GM10266 (cell line): ENCODE measurements around the gene MRPS27.

Experiments used
- DNase-seq: peaks from one replicate; pipeline ENCODE4 v3.0.0; 2012; ENCODE audit errors: extremely low spot score
- TF ChIP-seq, protein P1 (sequence below): IDR thresholded peaks from 2 replicates; pipeline ENCODE4 v1.5.1; 2012; ENCODE audit warnings: mild to moderate bottlenecking, low read depth; ENCODE audit not compliant: control insufficient read depth, insufficient read depth; ENCODE audit errors: missing control alignments

MRPS27 gene

DNA sequence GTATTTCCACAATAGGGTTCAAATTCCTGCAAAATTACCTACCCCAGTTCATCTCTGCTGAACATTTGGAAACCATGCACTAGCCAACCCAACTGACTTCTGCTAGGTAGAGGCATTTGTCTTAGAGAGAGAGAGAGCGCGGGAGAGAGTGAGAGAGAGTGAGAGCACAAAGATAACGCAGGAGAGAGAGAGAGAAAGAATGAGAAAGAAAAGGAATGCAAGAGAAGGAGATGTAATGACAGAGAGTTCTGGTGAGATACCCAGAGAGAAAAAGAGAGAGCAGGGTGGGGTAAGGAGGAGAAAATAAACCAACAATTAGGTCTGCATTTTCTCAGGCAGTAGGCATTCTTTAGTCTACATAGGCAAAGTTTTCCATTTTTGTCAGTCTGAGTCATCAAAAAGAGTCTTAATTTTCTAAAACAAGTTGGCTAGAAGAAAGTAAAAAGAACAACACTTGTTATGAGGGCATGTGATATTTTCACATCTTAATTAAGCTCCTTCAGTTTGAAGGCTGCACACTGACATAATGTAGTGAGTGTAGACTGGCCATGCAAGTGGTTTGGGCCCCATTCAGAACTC is 114.5 kb downstream of the MRPS27 start:
- no peak for DNase-seq
- TF ChIP-seq, protein P1, sequence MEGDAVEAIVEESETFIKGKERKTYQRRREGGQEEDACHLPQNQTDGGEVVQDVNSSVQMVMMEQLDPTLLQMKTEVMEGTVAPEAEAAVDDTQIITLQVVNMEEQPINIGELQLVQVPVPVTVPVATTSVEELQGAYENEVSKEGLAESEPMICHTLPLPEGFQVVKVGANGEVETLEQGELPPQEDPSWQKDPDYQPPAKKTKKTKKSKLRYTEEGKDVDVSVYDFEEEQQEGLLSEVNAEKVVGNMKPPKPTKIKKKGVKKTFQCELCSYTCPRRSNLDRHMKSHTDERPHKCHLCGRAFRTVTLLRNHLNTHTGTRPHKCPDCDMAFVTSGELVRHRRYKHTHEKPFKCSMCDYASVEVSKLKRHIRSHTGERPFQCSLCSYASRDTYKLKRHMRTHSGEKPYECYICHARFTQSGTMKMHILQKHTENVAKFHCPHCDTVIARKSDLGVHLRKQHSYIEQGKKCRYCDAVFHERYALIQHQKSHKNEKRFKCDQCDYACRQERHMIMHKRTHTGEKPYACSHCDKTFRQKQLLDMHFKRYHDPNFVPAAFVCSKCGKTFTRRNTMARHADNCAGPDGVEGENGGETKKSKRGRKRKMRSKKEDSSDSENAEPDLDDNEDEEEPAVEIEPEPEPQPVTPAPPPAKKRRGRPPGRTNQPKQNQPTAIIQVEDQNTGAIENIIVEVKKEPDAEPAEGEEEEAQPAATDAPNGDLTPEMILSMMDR: no peak

DNA sequence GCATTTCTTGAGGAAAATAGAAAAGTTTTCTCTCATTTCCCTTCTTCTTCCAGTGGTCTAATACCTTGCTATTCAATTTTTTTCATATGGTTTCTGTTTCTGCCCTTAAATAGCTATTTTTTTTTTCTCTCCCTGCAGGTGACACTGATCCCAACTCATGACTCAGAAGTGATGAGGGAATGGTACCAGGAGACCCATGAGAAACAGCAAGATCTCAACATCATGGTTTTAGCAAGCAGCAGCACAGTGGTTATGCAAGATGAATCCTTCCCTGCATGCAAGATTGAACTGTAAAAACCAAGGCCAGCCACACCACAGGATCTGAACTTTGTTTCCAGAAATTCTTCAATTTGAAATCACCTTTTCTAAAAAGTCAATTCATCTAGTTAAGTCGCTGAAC is 115.1 kb downstream of the MRPS27 start:
- no peak for DNase-seq
- TF ChIP-seq, protein P1: no peak

DNA sequence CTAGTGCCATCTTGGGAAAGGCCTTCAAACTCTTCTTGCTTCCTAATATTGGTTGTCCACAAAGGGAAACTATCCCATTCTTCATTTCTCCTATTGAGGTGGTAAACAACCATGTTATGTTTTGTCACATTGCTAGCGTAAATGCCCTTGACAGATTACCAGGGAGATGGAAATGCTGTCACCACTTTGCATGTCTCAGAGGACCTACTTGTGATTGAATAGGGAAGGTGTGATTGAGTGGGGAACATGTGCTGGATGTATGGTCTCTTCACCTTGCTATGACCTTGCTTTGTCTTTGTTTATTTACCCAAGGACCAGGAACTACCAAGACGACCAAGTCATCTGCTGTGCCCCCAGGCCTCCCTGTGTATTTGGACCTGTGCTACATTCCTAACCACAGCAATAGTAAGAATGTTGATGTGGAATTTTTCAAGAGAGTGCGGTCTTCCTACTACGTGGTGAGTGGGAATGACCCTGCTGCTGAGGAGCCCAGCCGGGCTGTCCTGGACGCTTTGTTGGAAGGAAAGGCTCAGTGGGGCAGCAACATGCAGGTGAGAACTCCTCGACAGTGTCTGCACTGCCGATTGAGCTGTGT is 116.7 kb downstream of the MRPS27 start:
- no peak for DNase-seq
- TF ChIP-seq, protein P1: no peak

DNA sequence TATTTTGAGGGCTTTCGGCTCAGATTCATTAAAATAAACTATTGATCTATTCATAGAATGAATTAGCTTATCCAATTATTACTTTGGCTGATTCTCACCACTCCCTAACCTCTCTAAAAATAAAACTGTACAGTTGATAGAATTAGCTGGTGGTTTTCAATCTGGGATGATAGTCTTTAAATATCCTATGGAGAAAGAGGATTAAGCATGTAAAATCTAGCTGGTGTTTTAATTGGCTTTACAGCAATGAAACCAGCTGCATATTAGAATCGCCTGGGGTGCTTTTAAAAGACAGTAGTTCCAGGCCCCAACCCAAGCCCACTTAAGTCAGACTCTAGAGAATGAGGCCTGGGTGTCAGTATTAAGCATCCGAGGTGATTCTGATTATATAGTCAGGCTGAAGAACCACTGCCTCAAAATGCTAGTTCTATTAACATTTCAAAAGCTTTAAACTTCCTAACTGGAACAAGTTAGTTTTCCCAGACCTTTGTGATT is 117.7 kb downstream of the MRPS27 start:
- TF ChIP-seq, protein P1: no peak
- no peak for DNase-seq

DNA sequence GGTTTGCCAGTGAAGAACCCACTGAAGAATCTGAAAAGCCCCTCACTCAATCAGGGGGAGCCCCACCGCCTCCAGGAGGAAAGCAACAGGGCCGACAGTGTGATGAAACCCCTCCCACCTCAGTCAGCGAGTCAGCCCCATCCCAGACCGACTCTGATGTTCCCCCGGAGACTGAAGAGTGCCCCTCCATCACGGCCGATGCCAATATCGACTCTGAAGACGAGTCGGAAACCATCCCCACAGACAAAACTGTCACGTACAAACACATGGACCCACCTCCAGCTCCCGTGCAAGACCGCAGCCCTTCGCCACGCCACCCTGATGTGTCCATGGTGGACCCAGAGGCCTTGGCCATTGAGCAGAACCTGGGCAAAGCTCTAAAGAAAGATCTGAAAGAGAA is 120.4 kb downstream of the MRPS27 start:
- TF ChIP-seq, protein P1: no peak

DNA sequence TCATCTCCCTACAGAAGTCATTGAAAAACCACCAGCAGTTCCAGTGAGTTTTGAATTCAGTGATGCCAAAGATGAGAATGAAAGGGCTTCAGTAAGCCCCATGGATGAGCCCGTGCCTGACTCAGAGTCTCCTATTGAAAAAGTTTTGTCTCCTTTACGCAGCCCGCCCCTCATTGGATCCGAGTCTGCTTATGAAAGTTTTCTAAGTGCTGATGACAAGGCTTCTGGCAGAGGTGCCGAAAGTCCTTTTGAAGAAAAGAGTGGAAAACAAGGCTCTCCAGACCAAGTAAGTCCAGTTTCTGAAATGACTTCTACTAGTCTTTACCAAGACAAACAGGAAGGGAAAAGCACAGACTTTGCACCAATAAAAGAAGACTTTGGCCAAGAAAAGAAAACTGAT is 122.6 kb downstream of the MRPS27 start:
- TF ChIP-seq, protein P1: no peak

More for the DNA sequence above, 120.4 kb downstream of the MRPS27 start:
- no peak for DNase-seq

DNA sequence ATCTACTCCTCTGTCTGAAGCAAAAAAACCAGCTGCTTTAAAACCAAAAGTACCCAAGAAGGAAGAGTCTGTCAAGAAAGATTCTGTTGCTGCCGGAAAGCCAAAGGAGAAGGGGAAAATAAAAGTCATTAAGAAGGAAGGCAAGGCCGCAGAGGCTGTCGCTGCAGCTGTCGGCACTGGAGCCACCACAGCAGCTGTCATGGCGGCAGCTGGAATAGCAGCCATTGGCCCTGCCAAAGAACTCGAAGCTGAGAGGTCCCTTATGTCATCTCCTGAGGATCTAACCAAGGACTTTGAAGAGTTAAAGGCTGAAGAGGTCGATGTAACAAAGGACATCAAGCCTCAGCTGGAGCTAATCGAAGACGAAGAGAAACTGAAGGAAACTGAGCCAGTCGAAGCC is 124.5 kb downstream of the MRPS27 start:
- TF ChIP-seq, protein P1: no peak
- DNase-seq: no peak

More for the DNA sequence above, 122.6 kb downstream of the MRPS27 start:
- no peak for DNase-seq
